T-helper 1 cell (primary cell): ENCODE data around the gene CITED4.

Experiments
- DNase-seq, 5 donors: peaks; one replicate each; pipeline ENCODE4 v3.0.0-alpha.2; 2012 to 2020

Gene CITED4

GRCh38 chr1:40833979-40834378 is 28.2 kb downstream of the CITED4 start:
- DNase-seq, result no peak

- no peak for DNase-seq
Observed at GRCh38 chr1:40831001-40831732, 31.0 kb downstream of the CITED4 start.

- DNase-seq, result no peak
Observed at GRCh38 chr1:40830419-40830943, 31.7 kb downstream of the CITED4 start.

- DNase-seq, result no peak
Observed at GRCh38 chr1:40829631-40830245, 32.4 kb downstream of the CITED4 start.

- DNase-seq, result no peak
Observed at GRCh38 chr1:40825996-40826395, 36.2 kb downstream of the CITED4 start.

GRCh38 chr1:40825435-40825788 is 36.8 kb downstream of the CITED4 start:
- DNase-seq, result no peak

- DNase-seq, result no peak
Observed at GRCh38 chr1:40824591-40825434, 37.4 kb downstream of the CITED4 start.

GRCh38 chr1:40823983-40824382 is 38.2 kb downstream of the CITED4 start:
- DNase-seq, result no peak

GRCh38 chr1:40823345-40823744 is 38.8 kb downstream of the CITED4 start:
- no peak for DNase-seq

- DNase-seq, result no peak
Observed at GRCh38 chr1:40822890-40823289, 39.3 kb downstream of the CITED4 start.

- no peak for DNase-seq
Observed at GRCh38 chr1:40820911-40821693, 41.1 kb downstream of the CITED4 start.

- DNase-seq, result no peak
Observed at GRCh38 chr1:40820251-40820797, 41.8 kb downstream of the CITED4 start.

- DNase-seq, result no peak
Observed at GRCh38 chr1:40819101-40819500, 43.1 kb downstream of the CITED4 start.

GRCh38 chr1:40818264-40818961 is 43.8 kb downstream of the CITED4 start:
- peak; percentile 81 to 91 (median 87) for DNase-seq

- DNase-seq, result no peak
Observed at GRCh38 chr1:40817791-40818263, 44.3 kb downstream of the CITED4 start.

GRCh38 chr1:40815420-40815819 is 46.7 kb downstream of the CITED4 start:
- DNase-seq, result no peak
